Mucosa of gallbladder (tissue), 1 donor: Measurements from ENCODE around the gene RENBP. TPM values are rescaled to one million over a fixed set of nuclear protein-coding genes. Genes with fewer than 3 reads are reported as not detected.
A peak's percentile ranks its signal among the peaks of the same experiment; 100 is the strongest.
"Not testable (repeated sequence)": the region's sequence is repeated elsewhere in the genome, so short reads cannot be mapped to it uniquely, and the experiment has no call there.

Experiments used
- DNase-seq: peaks from one replicate; pipeline ENCODE4 v3.0.0-alpha.2; 2020; ENCODE audit warnings: low spot score
- total RNA-seq: library from RNA; stranded (reverse); gene quantifications from one replicate; pipeline ENCODE4 v1.2.1, GENCODE V29; 2021
- donor health status: DM: no; HTN: no; CAD: no.

The RENBP gene
- total RNA-seq, result 19.5 TPM

GRCh38 chrX:153944140-153944799, at the start of gene RENBP:
Gene RENBP (minus strand): TSS chrX:153944643. CDS start chrX:153944610, 33 bp downstream.
- peak; percentile 41 for DNase-seq

DNA sequence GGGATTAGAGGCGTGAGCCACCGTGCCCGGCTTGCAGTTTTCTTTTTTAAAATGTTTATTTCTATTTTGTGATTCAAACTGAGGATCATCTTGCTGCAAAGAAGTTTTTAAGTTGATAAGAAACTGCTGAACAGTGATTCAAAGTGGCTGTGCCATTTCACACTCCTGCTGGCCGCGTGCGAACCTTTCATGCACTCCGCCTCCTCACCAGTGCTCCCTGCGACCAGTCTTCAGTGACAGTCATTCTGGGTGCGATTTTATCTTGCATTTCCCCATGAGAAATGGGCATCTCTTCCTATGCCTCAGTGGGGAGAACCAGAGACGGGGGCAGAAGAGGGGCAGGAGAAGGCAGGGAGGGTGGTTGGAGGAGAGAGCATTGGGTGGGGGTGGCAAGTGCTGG, 49.5 kb upstream of the RENBP start:
- no peak for DNase-seq

- no peak for DNase-seq
These were observed 48.6 kb upstream of the RENBP start for GRCh38 chrX:153993079-153993478.

- no peak for DNase-seq
These were observed 47.7 kb upstream of the RENBP start for GRCh38 chrX:153992180-153992579.

DNA sequence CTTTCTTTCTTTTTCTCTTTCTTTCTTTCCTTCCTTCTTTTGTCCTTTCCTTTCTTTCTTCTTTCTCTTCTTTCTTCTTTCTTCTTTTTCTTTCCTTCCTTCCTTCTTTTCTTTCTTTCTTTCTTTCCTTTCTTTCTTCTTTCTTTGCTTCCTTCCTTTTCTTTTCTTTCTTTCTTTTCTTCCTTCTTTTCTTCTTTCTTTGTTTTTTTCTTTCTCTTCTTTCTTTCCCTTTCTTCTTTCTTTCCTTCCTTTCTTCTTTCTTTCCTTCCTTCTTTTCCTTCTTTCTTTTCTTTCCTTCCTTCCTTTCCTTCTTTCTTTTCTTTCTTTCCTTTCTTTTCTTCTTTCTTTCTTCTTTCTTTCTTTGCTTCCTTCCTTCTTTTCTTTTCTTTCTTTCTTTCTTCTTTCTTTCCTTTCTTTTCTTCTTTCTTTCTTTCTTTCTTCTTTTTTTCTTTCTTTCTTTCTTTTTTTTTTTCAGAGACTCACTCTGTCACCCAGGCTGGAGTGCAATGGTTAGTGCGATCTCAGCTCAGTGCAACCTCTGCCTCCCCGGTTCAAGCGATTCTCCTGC, 46.7 kb upstream of the RENBP start:
- DNase-seq, result no peak

GRCh38 chrX:153989973-153990655, 45.7 kb upstream of the RENBP start:
- DNase-seq, result no peak

GRCh38 chrX:153988493-153988892, 44.0 kb upstream of the RENBP start:
- DNase-seq, result no peak

- DNase-seq, result no peak
These were observed 40.1 kb upstream of the RENBP start for GRCh38 chrX:153984351-153985178.

DNA sequence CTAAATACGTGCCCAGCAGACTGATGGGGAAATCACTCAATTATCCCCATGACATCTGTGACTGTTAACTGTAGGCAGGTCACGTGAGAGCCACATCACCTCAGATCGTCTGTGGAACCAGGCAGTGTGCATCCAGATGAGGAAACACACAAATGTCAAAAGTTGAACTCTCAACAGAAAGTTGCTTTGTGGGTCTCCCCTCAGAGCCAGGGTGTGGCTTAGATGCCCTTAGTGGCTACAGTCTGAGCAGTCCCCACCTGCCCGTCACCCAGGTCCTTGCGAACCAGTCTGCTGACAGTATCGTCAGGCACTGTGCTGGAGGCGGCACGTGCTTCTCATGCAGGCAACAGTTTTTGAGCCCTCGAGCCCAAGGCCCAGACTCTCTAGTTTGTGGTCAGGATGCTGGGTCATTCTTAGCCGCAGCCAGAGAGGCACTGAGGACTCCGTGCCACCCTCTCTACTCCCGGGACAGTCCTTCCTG, 38.9 kb upstream of the RENBP start:
- DNase-seq, result no peak

- DNase-seq, result peak; percentile 56
These were observed 37.5 kb upstream of the RENBP start for GRCh38 chrX:153981771-153982533.

DNA sequence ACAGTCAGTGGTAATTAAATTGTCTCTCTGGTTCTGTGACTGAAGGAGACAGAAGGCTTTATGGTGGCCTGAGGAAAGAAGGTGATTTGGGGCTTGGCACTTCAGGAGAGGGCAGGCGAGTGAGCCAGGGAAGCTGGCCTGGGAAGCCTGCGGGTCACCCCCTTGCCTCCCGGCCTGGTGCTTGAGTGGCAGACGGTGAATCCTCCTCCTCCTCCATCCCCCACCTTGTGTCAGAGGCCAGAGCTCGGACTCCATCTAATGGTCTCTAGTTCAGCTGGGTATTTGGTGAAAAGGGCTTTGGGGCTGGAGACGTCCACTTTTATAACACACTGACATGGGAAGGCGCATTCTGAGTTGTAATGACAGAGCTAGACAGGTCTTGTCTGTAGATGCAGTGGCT, 36.8 kb upstream of the RENBP start:
- DNase-seq, result no peak

DNA sequence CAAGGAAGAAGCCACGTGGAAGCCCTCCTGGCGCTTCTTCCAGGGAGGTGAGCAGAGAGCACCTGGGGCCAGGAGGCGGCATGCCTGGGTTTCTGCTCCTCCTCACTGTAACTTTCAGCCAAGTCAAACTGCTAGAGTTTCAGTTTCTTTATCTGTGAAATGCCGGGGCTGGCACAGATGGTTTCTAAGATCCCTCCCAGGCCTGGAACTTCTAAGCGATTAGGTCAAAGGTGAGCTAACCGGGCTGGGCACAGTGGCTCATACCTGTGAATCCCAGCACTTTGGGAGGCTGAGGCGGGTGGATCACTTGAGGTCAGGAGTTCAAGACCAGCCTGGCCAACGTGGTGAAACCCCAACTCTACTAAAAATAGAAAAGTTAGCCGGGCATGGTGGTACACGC, 36.0 kb upstream of the RENBP start:
- not testable (repeated sequence) for DNase-seq

GRCh38 chrX:153974726-153975286, 30.4 kb upstream of the RENBP start:
- no peak for DNase-seq

DNA sequence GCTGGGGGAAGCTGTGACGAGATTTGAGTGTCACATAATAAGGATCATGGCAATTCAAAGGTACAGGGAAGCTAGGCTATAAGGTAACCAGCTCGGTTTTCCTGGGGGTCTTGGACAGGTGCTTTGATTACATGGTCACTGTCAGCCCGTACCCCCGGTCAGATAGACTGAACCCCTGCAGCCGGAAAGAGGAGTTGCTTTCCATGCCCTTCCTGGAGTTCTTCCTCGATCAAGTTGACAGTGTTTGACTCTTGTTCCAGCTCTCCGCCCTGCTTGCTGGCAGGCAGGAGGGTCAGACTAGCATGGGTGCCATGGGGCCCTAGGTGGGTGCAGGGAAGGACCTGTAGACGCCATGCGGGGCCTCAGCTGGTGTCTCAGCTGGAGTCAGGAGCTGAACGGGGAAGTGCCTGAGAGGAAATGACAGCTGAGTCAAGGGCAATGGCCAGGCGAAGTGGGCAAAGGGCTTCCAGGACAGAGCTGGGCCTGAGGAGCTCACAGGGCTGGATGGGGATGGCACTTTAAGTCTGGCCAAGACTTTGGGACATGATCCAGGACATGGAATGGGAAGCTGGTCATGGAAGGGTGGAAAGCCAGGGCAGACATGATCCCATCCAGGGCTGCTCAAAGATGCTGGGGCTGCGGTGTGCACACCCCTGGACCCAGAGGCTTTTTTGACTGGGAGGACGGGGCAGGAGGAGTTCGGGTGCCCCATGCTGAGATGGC, 29.7 kb upstream of the RENBP start:
- no peak for DNase-seq

GRCh38 chrX:153973127-153974002, 28.9 kb upstream of the RENBP start:
- DNase-seq, result no peak

DNA sequence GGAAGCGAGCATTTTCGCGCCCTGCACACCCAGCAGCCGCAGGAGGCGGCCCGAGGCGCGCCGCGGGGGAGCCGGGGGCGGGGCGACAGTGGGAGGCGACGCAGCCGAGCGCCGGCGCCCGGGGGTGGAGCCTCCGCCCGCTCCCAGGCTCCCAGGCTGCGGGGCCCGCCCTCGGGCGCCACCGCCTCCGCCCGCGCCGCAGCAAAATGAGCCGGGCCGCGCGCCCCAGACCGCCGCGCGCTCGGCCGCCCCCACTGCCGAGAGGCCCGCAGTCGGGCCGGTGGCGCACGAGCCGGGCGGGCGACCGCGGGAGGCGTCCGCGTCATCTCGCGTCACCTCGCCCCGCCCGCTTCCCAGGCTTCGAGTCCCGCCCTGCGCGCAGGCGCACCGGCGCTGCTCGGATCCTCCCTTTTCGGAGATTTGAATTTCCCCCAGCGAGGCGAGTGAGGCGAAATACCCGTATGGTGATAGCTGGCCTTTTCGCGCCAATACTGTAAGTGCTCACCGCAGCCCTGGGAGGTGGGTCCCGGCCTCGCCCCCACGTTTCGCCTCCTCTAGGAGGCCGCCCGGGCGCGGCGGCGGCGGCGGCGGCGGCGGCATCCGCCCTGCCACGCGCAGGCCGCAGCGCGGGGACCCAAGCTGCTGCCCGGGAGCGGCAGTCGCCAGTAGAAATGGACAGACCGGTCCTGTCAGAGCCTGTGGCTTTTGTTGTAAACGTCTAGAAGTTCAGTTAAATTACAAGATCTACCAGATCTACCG, 28.1 kb upstream of the RENBP start, which contains the start of gene TMEM187:
TSS of gene TMEM187 (plus strand) at position 387 of the 759 bp plus-strand sequence. CDS start 9,309 bp downstream, outside the sequence.
- DNase-seq, result peak; percentile 87

- DNase-seq, result peak; percentile 93
These were observed 27.3 kb upstream of the RENBP start, which contains the start of gene HCFC1 for GRCh38 chrX:153971450-153972367. Gene HCFC1 (minus strand): TSS chrX:153971818. CDS start chrX:153970840, 978 bp downstream.
